Inferior parietal cortex (tissue), 1 donor: ENCODE measurements around the gene CCPG1.
"Not testable (repeated sequence)": the region's sequence is repeated elsewhere in the genome, so short reads cannot be mapped to it uniquely, and the experiment has no call there.

Experiments
- DNase-seq: peaks from one replicate; pipeline ENCODE4 v3.0.0-alpha.2; 2016; ENCODE audit errors: extremely low spot score

The CCPG1 gene, protein sequence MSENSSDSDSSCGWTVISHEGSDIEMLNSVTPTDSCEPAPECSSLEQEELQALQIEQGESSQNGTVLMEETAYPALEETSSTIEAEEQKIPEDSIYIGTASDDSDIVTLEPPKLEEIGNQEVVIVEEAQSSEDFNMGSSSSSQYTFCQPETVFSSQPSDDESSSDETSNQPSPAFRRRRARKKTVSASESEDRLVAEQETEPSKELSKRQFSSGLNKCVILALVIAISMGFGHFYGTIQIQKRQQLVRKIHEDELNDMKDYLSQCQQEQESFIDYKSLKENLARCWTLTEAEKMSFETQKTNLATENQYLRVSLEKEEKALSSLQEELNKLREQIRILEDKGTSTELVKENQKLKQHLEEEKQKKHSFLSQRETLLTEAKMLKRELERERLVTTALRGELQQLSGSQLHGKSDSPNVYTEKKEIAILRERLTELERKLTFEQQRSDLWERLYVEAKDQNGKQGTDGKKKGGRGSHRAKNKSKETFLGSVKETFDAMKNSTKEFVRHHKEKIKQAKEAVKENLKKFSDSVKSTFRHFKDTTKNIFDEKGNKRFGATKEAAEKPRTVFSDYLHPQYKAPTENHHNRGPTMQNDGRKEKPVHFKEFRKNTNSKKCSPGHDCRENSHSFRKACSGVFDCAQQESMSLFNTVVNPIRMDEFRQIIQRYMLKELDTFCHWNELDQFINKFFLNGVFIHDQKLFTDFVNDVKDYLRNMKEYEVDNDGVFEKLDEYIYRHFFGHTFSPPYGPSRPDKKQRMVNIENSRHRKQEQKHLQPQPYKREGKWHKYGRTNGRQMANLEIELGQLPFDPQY

DNA sequence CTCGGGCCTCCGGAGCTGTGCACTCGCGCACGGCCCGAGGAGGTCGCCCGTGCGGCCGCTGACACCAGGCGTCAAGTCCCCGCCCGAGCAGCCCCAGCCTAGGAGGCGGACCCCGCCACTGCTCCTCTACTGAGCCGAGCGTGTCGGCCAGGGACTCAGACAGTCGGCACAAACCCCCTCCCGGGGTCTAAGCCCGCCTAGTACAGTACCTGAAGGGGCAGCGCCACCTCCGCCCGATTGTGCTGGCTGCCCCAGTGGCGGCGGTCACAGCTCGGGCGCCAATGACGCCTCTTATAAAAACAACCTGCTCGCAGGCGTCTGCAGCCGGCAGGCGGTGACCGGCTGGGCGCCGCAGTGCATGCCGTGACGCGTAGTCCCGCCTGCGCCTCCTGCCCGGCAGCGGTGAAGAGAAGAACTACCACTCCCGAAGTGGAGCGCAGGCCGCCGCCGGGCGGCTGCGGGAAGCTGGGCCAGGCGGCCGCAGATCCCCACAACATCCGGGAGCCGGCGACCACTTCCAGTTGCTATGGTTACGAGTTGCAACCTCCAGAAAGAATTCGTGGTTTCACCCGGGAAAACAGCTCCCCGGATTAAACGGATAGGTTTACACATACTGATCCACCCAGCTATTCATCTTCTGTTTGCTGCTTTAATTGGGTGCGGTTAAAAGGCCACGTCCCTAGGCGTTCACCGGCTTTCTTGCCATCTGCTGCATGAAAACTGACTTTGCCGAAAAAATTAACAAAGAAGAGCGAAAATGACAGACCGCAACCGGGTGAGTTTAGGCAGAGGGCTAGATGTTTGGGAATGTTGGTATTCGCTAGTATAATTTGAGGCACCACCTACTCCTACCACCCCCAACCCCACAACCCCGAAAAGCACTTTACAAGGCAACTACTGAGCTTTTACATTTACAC, at the start of gene CCPG1, which contains the start of gene PIERCE2:
Gene CCPG1, minus strand, starts transcription at position 348 of the 917 bp plus-strand sequence. CDS start 18,935 bp downstream, outside the sequence.
Gene PIERCE2, plus strand, starts transcription at position 484 of the 917 bp plus-strand sequence. Its CDS starts 274 bp downstream, at position 758.
- DNase-seq = peak; percentile 86

DNA sequence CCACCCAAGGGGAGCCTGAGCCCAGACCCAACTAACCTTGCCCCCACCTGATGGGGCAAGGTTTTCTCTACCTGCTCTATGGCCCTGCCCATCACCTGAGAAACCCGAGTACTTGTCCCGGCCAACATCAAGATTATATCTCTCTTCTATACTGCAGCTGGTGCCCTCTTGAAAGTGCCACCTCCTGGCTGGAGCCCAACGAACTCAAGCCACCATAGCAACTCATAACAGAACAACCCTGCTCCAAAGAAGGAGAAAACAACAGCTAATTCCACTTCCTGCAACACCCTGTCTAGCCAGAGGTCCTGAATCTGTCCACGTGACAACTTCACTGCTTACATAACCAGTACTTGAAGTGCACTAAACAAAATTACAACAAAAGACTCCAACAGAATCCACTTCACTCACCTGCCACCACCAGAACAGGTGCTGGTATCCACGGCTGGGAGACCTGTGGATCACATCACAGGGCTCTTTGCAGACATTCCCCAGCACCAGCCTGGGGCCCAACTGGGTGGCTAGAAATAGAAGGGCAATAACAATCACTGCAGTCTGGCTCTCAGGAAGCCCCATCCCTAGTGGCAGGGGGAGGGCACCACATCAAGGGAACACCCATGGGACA, 49.4 kb upstream of the CCPG1 start:
- DNase-seq = no peak

DNA sequence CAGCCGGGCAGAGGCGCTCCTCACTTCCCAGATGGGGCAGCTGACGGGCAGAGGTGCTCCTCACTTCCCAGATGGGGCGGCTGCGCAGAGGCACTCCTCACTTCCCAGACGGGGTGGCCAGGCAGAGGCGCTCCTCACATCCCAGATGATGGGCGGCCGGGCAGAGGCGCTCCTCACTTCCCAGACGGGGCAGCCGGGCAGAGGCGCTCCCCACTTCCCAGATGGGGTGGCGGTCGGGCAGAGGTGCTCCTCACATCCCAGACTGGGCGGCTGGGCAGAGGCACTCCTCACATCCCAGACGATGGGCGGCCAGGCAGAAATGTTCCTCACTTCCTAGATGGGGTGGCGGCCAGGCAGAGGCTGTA, 38.9 kb upstream of the CCPG1 start:
- DNase-seq = not testable (repeated sequence)

DNA sequence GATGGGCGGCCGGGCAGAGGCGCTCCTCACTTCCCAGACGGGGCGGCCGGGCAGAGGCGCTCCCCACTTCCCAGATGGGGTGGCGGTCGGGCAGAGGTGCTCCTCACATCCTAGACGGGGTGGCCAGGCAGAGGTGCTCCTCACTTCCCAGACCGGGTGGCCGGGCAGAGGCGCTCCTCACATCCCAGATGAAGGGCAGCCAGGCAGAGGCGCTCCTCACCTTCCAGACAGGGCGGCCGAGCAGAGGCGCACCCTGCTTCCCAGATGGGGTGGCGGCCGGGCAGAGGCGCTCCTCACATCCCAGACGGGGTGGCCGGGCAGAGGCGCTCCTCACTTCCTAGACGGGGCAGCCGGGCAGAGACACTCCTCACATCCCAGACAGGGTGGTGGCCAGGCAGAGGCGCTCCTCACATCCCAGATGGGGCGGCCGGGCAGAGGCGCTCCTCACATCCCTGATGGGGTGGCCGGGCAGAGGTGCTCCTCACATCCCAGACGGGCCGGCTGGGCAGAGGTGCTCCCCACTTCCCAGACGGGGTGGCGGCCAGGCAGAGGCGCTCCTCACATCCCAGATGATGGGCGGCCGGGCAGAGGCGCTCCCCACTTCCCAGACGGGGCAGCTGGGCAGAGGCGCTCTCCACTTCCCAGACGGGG, 38.3 kb upstream of the CCPG1 start:
- not testable (repeated sequence) for DNase-seq

DNA sequence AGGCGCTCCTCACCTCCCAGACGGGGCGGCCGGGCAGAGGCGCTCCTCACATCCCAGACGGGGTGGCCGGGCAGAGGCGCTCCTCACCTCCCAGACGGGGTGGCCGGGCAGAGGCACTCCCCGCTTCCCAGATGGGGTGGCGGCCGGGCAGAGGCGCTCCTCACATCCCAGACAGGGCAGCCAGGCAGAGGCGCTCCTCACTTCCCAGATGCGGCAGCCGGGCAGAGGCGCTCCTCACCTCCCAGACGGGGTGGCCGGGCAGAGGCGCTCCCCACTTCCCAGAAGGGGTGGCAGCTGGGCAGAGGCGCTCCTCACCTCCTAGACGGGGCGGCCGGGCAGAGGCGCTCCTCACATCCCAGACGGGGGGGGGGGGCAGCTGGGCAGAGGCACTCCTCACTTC, 37.8 kb upstream of the CCPG1 start:
- not testable (repeated sequence) for DNase-seq

DNA sequence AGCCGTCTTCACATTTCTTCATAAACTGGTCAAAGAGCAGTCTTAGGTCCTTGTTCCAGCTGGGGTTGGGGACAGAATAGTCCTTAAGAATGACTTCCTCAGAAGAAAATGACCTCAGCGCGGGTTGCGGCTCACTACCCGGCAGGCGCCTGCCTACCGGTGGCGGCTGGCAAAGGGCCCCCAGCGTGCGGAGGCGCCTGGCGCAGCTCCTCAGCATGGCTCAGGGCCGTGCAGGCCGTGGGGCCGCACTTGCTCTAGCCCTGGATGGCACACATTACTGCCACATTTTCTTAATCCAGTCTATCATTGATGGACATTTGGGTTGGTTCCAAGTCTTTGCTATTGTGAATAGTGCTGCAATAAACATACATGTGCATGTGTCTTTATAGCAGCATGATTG, 35.0 kb upstream of the CCPG1 start:
- not testable (repeated sequence) for DNase-seq

DNA sequence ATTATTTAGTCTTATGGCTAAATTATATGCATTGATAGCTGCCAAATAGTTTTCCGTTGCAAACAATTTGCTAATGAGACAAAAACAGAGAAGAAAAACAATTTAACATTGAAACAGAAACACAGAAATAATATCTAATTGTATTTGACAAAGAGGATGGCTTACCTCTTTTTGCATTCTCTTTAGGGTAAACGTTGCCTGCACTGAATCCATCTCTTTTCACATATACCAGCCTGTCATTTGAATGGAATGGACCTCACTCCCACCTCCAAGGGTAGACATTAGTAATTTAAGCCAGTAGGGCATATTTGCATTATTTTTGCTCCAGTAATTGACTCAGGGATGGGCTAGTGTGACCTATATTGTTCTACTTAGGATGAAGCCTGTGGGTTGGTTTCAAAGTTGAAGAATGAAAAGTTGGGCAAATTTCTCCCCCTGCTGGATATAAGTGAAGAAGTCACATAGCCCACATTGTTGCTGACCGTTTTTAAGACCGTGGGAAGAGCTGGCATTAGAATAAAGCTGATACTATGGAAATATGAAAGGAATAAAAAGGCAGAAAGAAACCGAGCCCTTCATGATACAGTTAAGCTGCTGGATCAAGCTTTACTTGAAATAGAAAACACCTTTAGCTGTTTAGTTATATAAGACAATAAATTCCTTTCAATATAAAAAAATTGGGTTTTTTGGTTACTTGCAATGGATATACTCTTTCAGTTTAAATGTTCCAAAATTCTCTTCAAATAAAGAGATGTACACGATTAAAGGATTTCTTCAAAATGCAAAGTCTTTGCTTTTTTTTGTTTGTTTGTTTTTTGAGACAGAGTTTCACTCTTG, 27.0 kb upstream of the CCPG1 start:
- peak; percentile 54 for DNase-seq

DNA sequence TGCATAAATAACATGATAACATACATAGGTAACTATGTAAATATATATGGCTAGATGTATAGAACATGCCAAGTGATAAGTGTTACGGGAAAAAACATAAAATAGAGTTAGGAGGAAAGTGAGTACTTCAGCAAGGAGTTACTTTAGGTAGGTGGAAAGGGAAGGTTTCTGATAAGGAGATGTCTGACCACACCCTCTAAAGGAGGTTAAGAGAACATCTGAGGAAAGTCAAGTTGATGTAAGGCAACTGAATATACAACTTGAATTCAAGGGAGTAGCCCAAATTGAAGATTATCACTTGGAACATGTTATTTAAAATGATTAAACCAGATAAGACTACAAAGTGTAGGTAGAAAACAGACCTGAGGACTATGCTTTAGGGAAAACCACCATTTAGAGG, 13.9 kb upstream of the CCPG1 start:
- DNase-seq = no peak

DNA sequence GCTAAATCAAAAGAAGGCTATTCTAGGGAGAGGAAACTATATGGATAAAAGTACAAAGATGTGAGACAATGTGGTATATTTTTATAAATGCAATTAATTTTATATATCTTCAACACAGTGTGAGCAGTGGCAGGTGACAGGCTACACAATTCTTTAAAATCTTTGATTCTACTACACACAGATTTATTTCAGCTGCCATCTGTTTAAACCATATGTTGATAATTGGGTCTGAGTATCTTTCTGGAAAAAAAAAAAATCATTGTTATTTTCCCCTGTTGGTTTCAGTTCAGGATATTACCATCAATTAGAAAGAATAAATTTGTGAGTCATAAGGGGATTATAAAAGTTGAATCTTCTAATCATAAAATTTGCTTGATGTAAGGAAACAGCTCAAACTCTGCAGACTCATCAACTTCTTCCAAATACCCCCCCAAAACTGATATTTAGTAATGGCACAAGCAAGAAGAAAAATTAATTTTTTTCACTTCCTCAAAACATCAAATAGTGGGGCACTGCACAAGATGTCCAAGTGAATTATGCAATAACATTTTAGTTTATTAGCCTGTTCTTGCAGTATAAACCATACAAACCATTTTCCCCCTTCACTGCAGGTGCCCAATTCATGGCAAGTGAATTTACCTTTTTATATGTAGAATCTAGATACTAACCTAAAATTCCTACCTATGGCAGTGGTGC, 12.2 kb upstream of the CCPG1 start:
- no peak for DNase-seq

DNA sequence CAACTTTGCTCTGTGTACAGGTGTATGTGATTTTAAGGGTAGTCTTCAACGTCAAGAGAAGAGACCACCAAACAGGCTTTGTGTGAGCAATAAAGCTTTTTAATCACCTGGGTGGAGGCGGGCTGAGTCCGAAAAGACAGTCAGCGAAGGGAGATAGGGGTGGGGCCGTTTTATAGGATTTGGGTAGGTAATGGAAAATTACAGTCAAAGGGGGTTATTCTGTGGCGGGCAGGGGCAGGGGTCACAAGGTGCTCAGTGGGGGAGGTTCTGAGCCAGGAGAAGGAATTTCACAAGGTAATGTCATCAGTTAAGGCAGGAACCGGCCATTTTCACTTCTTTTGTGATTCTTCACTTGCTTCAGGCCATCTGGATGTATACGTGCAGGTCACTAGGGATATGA, 9.5 kb upstream of the CCPG1 start:
- DNase-seq = not testable (repeated sequence)

DNA sequence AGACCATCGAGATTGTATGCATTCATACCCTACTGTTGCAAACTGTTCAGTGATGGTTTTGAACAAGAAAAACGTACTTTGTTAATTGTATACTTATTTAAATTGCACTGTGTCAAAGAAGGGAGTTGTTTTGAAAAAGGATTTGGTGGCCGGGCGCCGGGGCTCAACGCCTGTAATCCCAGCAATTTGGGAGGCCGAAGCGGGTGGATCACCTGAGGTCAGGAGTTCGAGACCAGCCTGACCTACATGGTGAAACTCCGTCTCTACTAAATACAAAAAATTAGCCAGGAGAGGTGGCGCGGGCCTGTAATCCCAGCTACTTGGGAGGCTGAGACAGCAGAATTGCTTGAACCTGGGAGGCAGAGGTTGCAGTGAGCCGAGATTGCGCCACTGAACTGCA, 817 bp upstream of the CCPG1 start:
- not testable (repeated sequence) for DNase-seq

DNA sequence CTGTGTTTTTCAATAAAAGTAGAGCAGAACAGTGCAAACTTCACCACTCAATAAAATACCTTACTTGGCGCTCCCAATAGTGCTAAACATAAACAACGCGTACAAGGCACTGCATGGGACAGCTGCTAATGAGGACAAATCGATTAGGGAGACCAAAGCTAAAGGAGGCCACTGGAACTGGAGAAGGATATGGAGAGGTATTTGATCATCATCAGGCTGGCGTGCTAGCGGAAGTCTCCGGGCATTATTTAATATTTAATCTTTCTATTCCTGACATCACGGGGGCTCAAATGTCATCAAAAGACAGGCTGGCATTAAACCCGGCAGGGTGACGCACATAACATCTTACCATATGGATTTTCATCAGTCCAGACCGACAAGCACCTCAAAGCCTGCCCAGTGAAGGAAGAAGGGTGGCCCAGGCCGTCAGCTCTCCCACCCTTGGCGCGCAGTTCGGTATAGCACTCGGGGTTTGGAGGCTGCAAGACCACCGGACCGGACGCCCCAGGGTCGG, 604 bp downstream of the CCPG1 start:
- DNase-seq = peak; percentile 19

DNA sequence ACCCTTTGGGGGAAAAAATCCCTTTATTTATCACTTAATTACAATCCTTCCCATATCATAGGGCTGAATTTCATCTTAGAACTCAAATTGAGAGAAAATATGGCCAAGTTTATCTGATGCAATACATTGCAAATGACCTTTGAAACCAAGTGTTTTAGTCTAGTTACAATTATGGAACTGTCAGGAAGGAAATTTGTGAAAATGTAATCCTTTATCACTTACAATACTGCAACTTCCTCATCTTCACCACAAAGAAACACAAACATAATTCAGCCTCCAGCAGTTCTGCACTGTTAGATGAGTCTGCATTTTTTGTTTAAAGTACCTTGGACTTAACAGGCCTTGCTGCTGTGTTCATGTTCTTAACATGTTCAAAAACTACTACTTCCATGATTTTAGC, 4.6 kb downstream of the CCPG1 start:
- DNase-seq = no peak

DNA sequence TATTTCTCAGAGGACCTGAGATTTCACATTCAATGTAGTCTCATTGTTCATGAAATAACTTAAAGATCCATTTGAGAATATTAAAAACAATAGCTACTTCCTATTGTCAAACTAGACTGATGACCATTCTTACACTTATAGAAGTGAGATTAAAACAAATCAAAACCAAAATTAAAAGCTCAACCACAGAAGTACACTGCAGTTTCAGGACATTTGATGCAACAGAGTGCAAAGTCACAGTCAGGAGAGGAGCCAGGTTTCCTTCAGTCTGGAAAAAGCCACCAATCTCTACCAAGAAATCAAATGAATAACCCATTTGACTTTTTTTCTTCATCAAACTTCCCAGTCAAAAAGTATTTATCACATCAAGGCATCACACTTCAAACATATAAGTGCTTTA, 5.5 kb downstream of the CCPG1 start:
- DNase-seq = no peak

DNA sequence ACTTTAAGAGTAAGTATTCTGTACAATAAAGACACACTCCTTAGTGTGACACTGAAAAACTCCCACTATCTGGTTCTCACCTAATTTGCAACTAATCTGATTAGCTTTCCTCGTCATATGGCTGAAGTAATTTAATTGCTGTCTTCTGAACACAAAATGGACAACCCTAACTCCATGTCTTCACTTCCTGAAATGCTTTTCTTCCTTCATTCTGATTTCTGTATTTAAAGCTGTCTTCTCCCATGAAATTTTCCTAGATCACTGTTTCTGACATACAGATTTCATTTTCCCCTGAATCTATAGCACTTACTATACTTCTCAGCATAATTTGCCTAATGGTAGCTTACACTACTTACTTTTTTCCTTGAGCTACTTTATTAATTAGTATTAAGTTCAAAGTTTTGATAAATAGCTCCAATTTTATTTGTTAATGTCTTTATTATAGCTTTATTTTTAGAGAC, 6.3 kb downstream of the CCPG1 start:
- no peak for DNase-seq

DNA sequence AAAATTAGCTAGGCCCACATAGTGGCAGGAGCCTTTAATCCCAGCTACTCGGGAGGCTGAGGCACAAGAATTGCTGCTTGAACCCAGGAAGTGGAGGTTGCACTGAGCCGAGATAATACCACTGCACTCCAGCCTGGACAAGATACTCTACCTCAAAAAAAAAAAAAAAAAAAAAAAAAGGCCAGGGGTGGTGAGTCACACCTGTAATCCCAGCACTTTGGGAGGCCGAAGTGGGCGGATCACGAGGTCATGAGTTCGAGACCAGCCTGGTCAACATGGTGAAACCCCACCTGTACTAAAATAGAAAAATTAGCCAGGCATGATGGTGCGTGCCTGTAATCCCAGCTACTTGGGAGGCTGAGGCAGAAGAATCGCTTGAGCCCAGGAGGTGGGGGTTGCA, 8.1 kb downstream of the CCPG1 start:
- not testable (repeated sequence) for DNase-seq

DNA sequence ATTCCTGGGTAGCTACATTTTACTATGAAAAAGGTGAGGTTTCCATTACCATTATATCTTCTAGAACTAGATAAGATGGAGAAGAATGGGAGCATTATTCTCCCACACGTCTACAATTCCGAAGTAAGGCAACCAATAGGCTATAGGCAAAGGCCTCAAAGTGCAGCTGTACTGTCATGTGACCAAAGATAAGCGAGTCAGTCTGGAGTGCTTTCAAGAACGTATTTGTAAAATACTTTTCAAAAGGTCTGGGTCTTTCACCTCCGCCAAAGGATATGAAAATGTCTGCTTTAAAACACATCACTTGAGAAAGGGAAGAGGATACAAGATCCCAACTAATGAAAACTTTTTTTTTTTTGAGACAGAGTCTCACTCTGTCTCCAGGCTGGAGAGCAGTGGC, 9.9 kb downstream of the CCPG1 start:
- no peak for DNase-seq

DNA sequence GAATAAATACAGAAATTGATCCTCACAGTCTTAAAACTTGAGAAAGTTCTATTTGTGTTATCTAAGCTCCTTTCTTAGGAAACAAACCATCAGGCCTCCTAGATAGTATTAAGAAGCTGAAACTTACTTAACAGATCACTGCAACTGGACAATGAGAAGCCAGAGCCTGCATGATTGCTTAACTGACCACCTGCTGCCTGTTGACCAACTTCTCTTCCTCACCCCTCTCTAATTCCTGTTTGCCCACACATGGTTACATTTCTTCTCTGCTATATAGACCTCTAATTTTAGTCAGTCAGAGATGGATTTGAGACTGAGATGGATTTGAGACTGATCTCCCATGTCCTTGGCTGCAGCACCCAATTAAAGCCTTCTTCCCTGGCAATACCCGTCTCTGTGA, 13.5 kb downstream of the CCPG1 start:
- DNase-seq = no peak

DNA sequence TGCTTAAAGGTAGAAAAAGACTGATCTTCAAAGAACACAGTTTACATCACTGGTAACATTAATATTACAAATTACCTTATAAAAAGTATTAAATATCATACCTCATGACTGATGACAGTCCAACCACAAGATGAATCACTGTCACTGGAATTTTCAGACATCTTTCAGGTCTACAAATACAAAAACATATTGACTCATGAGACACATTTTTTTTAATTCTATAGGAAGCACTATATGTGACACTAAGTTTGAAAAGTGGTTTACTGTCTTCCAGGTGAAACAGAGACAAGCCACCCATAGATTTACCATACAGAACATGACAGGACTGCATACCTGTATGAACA, 18.9 kb downstream of the CCPG1 start:
- no peak for DNase-seq
